GM21381 (cell line): ENCODE data around the gene BSND.

ENCODE experiments used
- ATAC-seq: cut with Tn5 transposase; IDR thresholded peaks from one replicate; pipeline ENCODE4 v1.9.1; 2021; ENCODE audit warnings: mild to moderate bottlenecking, moderate library complexity; ENCODE audit not compliant: unreplicated experiment

The BSND gene

DNA sequence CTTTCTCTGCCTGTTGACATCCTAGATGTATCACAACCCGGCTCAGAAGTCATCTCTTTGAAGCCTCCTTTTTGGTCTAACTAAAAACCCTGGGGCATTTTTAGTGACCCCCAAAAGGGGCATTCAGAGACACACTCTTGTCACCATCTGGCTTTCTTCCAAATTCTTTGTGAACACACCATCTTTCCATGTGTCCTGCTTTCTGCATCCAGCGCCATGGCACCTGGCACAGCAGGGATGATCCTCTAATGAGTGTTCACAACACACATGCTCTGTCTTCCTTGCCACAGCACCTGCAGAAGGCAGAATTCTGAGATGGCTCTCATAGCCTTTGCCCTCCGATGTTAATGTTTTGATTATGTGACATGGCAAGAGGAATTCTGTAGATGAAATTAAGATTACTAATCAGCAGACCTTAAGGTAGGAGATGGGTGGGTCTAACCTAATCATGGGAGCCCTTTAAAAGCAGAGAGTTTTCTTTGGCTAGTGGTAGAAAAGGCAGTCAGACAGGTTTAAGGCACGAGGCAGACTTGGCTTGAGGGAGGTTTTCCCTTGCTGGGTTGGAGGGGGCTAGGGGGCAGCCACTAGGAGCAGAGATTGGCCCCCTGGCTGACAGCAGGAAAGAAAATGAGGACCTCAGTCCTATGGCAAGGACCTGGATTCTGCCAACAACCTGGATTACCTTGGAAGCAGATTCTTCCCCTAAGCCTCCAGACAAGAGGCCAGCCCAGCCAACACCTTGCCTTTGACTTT lies 23.2 kb upstream of the BSND start:
- ATAC-seq, result no peak

DNA sequence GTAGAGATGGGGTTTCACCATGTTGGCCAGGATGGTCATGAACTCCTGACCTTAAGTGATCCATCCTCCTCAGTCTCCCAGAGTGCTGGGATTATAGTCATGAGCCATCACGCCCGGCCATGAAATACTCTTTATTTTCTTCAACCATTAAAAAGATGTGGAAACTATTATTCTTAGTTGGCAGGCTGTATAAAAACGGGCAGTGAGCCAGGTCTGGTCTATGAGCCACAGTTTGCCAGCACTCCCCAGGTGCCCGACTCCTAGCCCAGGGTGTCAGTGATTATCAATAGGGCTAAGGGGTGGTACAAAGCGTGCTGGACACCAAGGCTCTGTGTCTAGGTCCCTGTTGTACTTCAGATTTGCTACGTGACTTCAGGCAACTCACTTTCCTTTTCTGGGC lies 22.0 kb upstream of the BSND start:
- no peak for ATAC-seq

DNA sequence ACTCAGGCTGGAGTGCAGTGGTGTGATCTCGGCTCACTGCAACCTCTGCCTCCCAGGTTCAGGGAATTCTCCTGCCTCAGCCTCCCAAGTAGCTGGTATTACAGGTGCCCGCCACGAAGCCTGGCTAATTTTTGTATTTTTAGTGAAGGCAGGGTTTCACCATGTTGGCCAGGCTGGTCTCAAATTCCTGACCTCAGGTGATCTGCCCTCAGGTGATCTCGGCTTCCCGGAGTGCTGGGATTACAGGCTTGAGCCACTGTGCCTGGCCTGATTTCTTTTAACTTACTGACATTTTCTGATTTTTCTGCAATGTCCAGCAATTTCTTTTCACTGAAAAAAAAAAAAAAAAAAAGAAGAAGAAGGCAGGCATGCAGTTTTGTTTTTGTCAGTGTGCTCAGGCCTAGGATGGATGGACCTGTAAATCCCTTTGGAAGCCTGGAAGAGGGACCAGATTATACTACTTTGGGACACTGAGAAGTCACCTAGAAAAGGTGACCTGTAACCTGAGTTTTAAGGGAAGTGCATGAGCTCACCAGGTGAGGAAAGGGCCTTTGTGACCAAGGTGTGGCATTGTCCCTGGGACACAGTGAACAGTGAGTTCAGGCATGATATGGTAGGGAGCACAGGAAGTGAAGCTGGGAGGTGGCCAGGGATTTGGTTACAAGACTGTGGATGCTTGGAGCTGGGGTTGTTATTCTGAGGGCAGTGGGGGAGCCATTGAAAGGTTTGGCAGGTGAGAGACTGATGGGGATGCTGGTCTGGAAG lies 21.0 kb upstream of the BSND start:
- ATAC-seq, result no peak

DNA sequence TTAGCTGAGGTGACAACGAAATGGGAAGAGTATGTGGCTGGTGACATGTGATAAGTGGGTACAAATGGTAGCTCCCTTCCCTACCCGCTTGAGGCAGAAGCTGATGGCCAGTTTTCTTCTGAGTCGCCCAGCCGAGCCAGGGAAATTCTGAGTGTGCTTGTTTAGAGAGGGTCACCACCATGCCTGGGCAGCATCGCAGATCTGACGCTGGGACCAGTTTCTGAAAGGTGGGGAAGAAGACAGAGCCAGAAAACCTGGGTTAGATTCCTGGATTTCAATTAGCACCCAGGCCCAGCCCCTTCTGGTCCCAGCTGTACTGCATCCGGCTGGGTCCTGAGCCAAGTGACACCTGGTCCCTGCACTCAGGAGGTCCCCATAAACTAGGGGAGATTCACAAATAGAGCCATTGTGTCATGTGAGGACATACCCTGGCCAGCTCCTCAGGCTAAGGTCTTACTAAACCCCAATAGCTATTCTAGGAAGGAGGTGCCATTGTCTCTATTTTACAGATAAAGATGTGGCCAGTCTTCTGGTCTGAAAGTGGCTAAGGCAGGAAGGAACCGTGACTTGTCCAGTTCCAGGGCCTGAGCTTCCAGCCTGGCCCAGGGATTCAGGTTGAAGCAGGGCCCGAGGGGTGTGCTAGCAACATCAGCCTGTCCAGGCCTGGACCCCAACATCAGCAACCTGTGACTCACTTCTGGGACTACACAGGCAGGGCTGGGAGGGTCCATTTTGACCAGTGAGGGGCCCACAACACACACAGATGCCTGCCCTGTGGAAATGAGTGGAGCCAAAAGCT lies 20.0 kb upstream of the BSND start:
- no peak for ATAC-seq

DNA sequence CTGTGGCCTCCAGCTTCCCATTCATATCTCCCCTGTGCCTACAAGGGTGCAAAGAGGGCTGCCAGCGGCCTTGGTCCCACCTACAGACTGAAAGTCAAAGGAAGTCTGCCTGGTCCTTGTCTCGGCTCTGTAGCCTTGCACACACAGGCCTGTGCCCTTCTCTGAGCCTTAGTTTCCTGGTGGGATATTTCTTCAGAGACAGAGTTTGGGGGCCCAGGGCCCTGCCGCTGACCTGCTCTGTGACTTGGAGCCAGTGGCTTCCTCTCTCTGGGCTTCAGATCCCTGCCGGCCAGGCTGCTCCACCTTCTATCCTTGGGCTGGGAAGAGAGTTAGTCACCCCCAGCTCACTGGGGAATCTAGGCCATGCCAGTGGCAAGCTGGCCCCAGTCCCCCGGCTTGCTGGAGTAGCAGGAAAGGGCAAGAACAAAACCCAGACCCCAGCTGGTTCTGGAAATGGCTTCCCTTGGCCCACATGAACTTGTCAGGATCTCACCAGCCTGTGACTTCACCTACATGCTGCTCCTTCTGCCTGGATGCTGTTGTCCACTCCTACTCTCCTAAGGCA lies 19.3 kb upstream of the BSND start:
- ATAC-seq, result no peak

DNA sequence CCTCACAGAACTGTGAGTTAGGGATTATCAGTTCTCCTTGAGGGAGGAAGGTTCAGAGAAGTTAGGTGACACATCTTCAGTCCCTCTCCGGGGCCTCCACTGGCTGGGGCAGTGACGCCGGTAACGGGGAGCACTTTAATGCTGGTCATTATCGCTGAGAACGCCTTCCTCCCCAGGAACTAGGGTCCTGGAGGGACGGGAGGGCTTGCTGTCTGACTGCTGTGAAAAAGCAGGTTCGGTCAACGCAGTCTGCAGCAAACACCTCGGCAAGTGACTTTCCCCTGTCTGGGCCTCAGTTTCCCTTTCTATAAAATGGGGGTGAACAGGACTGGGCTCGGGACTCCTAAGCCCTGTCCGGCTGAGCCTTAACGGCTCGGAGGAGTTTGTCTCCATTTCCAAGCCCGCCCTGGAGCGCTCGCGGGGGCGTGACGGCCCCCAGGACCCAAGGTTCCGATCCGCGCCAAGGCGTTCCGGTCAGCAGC lies 18.6 kb upstream of the BSND start:
- no peak for ATAC-seq

DNA sequence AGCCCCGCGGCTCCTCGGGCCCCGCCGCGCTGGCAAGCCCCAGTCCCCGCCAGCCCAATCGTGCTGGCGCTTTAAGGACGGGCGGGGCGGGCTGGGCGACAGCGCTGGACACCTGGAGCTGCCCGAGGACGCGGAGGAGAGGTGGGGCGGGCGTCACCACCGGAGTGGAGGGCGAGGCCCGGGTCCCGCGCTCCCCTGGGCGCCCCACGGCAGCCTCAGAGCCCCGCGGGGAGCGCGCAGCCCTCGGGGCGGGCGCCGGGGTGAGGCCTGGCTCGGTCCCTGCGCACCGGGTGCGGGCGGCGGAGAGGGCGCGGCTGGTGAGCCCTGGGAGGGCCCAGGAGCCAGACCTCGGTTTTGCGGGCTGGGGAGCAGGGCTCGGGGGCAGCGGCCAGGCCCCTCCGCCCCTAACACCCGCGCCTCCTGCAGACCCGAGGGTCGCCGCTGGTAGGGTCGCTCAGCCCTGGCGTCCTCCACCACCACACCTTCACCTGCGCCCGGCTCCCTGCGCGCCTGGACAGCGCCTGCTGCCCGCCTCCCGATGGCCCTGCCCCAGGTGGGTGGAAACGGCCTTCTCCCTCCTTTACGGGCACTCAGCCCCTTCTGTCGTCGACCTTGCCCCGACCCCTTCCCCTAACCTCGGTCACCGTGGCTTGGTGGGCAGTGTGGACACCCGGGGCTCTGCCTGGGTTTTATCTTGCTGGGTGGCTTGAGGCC lies 18.0 kb upstream of the BSND start, which contains the start of gene TMEM61:
Gene TMEM61, plus strand, starts transcription at position 101 of the 714 bp plus-strand sequence. Its CDS starts 438 bp downstream, at position 539.
- no peak for ATAC-seq

DNA sequence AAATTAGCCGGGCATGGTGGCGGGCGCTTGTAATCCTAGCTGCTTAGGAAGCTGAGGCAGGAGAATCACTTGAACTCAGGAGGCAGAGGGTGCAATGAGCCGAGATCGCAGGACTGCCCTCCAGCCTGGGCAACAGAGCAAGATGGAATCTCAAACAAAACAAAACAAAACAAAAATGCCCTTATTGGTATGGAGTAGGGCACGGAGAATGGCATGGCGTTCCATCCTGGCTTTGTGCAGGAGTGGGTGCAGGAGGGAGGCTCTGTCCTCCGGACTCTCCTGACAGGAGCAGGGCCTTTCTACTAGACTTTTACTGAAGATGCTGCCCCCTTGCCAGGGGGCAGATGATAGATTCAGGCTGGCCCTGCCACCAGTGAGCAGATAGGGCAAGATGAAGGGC lies 17.3 kb upstream of the BSND start:
- no peak for ATAC-seq

DNA sequence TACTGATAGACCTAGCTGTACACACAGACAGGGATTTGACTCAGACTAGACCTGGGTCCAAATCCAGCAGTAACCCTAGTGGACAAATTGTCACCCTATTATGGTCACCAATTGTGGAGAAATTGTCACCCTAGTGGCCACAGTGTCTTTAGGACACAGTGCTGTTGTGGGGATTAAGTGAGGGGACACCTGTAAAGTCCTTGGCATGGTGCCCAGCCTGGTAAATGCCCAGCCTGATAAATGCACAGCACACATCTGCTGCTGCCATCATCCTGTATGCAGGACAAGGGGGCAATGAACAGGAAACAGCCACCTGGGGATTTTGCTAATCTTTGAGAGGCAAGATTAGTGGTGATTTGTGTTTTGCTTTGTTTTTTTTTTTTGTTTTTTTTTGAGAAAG lies 16.0 kb upstream of the BSND start:
- ATAC-seq, result no peak

DNA sequence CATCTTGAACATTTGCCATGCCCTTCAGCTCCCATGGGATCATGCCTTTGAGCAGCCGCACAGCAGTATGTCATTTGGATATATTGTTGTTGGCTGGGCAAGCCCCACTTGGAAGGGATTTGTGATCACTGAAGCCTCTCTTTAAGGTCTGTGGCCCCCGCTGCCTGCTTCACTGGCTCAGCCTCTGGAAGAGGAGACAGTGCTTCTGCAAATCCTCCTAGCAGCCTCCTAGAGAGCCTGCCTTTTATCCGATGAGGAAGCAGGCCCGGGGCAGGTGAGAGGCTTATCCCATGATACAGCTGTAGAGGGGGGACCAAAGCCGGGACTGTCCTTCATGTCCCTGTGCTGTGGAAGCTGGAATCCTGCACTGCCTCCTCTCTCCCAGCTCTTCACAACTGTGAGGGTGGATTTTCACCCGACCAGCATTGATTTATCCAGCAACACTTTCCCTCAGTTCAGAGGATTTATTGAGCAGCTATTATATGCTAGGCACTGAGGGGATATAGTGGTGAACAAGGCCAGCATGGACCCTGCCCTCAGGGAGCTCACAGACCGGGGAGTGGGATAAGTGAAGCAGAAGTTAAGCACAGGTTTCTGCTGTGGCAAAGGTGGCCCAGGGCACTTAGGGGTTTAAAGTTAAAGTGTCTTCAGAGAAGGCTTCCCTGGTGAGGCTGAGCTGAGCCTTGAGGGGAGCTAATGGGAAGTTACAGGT lies 14.4 kb upstream of the BSND start:
- no peak for ATAC-seq

DNA sequence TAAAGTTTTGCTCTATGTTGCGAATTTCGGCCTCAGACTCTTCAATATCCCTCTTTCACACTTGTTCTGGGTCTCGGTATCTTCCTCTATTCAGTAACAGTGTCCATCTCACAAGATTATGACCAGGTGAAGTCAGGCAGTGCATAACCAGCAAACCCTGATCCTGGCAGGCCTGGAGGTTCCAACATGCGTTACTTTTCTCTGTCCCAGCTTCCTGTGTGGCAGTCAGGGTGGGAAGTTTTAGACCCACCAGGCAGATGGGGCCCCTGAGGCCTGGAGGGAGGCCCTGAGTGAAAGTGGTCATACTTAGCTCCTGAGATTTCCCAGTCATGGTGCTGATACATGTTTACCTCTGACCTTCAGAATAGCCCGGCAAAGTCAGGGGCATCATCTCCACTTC lies 13.2 kb upstream of the BSND start:
- ATAC-seq, result no peak

DNA sequence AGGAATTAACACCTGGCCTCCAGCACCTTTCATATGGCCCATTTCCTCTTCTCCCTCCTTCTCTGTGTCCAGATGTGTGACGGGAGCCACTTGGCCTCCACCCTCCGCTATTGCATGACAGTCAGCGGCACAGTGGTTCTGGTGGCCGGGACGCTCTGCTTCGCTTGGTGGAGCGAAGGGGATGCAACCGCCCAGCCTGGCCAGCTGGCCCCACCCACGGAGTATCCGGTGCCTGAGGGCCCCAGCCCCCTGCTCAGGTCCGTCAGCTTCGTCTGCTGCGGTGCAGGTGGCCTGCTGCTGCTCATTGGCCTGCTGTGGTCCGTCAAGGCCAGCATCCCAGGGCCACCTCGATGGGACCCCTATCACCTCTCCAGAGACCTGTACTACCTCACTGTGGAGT lies 12.7 kb upstream of the BSND start:
- no peak for ATAC-seq

DNA sequence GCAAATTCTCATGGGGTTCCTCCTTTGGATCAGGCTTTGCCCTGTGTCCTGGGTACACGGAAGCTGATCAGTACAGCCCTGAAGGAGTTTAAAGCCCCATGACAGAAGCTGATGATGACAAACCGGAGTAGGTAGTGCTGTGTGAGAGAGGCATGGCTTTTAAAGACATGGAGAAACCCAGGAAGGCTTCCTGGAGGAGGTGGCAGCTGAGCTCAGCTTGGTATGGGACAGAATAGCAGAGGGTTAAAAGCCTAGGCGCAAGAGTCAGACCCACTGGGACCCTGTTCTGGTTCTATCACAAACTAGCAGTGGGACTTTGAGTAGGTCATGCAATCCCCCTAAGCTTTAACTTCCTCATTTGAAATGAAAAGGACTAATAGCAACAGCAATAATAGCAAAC lies 12.2 kb upstream of the BSND start:
- no peak for ATAC-seq

DNA sequence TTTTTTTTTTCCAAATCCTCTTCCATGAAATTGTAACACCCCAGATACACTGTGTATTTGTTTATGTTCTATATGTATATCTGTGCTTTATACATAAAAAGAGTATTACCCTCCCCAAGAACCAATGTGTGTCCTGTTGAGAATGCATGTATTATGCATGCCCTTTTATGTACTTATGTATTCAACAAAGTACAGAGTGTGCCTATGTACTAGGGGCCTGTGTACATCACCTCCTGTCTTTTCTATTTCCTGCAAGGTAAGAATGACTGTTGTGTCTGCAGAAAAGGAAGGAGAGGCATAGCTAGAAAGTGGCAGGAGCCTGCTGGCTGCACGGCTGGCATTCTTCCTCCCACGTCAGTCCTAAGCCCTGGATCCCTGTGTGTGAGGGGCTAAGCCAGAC lies 11.3 kb upstream of the BSND start:
- ATAC-seq, result no peak

DNA sequence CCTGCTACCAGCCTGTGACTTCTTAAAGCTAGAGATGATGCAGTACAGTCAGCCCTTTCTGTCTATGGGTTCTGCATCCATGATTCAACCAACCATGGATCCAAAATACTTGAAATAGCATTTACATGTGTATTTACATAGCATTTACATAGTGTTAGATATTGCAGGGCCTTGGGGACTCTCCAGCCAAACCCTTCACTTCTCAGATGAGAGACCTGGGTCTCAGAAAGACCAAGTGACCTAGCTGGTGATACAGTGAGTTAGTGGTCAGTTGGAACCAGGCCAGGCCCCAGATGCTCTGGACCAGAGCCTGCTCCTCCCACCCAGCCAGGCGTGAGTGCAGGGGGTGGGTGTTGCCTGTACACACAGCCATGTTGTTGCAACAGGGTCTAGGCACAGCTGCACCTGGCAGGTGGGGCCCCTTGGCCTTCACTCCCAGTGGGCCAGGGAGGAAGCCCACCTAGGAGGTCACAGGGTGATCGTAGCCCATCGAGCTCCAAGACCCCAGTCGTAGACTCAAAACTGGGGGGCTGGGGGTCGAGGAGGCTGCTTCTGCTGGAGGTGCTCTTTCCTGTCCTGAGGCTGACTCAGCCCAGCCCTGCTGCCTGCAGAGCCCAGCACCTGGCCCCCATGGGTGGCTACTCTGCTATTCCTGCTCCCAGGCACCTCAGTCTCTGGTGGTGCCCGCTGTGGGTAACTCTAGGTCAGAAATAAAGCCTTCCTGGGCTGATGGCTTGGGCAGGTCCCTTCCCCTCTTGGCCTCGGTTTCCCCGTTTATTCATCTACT lies 10.6 kb upstream of the BSND start:
- no peak for ATAC-seq

DNA sequence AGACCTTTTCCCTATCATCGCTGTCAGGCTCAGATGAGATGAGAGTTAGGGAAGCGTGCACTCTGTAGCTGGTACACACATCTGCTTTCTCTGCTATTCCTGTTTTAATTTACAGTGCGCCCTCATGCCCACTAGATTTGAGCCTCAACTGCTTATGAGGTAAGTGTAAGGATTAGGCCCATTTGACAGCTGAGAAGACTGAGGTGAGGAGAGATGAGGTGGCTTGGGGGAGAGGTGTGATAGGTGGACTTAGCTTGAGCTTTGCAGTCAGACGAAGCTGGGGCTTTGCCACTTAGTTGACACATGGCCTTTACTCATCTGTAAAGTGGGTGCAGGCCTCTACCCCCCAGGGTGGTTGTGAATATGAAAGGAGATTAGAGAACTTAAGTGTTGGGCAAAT lies 9.8 kb upstream of the BSND start:
- no peak for ATAC-seq

DNA sequence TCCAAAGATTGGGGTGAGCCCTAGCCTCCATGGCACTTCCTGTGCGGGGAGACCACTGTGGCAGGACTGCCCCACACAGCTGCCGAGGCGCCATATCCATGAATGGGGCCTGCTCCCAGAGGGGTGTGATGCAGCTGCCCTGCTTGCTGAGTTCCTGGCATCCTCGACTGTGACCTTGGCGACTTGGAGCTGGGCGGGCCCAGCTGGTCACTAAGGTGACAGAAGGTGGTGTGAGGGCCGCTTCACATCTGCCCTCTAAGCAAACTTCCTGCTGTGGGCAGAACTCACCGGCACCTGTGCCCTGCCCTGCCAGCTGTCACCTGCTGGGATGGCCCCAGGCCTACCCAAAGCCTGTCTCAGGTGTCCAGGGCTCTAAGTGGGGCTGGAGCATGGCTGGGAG lies 9.3 kb upstream of the BSND start:
- no peak for ATAC-seq

DNA sequence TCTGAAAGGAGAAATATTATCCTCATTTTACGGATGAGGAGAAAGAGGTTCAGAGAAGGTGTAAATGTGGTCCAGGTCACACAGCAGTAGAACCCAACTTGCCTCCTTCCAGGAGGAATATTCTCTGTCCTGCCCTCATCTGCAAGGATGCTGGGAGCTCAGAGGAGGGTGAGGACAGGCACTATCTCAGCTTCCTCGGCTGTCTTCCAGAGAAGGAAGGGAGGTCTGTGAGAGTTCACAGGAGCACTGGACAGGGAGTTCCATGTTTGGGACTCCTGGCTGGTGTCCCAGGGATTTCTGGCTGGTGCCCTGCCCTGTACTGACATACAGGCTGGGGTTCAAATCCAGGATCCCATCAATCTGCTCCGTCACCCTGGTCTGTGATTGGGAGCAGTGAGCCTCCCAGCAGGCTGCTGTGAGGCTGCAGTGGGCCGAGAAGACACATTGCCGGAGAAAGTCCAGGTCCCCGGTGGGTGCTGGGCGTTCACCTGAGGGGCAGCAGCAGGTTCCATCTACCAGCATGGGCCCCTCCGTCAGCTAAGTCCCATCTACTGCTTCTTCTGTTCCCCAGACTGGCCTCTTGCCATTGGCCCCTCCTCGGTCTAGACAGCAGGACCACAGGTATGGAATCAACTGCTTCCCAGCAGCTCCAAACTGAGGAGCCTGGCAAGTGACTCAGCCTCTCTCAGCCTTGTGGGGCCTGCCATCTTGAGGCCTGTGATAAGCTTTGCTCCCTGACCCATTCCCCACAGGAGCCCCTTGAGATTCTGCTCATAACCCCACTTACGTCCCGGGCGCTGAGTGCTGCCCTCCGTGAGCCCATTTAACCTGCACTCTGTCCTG lies 8.5 kb upstream of the BSND start:
- ATAC-seq, result no peak
